Aorta (tissue), 5 donors: ENCODE measurements around the gene TMPO. TPM values are rescaled to one million over a fixed set of nuclear protein-coding genes. Genes with fewer than 3 reads are reported as not detected.
A peak's percentile ranks its signal among the peaks of the same experiment; 100 is the strongest.

Experiments
- ATAC-seq: fragments of 200-7000 bp; cut with Tn5 transposase; one replicate; pipeline ENCODE4 v1.9.1; 2022; ENCODE audit warnings: moderate library complexity; ENCODE audit not compliant: low FRiP score
- DNase-seq, 2 donors: peaks; one replicate each; pipeline ENCODE4 v3.0.0-alpha.2; 2020
- H3K27ac ChIP-seq, 2 donors: one replicate each; pipeline ENCODE4 v1.5.1; 2013; ENCODE audit warnings: low read length in 2 of 2, mild to moderate bottlenecking in 2 of 2, moderate library complexity in 2 of 2, control low read depth in 1 of 2, inconsistent platforms in 1 of 2, low read depth in 1 of 2
- H3K27me3 ChIP-seq, 2 donors: one replicate each; pipeline ENCODE4 v1.6.1; 2013; ENCODE audit warnings: control low read depth in 1 of 2, low read length in 1 of 2, mild to moderate bottlenecking in 1 of 2, moderate library complexity in 1 of 2; ENCODE audit not compliant: insufficient read depth in 2 of 2, control insufficient read depth in 1 of 2
- H3K36me3 ChIP-seq, 2 donors: one replicate each; pipeline ENCODE4 v1.6.1; 2013; ENCODE audit warnings: control low read depth in 1 of 2, low read length in 1 of 2, mild to moderate bottlenecking in 1 of 2; ENCODE audit not compliant: insufficient read depth in 2 of 2, control insufficient read depth in 1 of 2
- H3K4me1 ChIP-seq, 2 donors: one replicate each; pipeline ENCODE4 v1.6.1; 2013; ENCODE audit warnings: low read length in 2 of 2, control low read depth in 1 of 2, mild to moderate bottlenecking in 1 of 2, moderate library complexity in 1 of 2; ENCODE audit not compliant: insufficient read depth in 2 of 2, control insufficient read depth in 1 of 2
- H3K4me3 ChIP-seq, 2 donors: one replicate each; pipeline ENCODE4 v1.5.1; 2013; ENCODE audit warnings: low read length in 2 of 2, control low read depth in 1 of 2, mild to moderate bottlenecking in 1 of 2
- H3K9me3 ChIP-seq: one replicate; pipeline ENCODE4 v1.6.1; 2013; ENCODE audit warnings: mild to moderate bottlenecking, low read length; ENCODE audit not compliant: control insufficient read depth
- WGBS, 2 donors: extraction: QIAGEN DNeasy Blood & Tissue Kit; methylation state at CpG; one replicate each; pipeline ENCODE4 v1.1.7; 2013; 5-methylcytosine and 5-hydroxymethylcytosine counted together
- intact Hi-C, 2 donors: fragments of 100-400 bp; cut with DNase I; formaldehyde crosslinking; loops; one replicate each; pipeline versions ENCODE4 v1.14.2 to v1.15.0; 2022
- polyA plus RNA-seq, 2 donors: library from polyadenylated mRNA; stranded (reverse); fragments of 200-250 nt; gene quantifications; one replicate each; pipeline ENCODE4 v1.2.3, GENCODE V29; 2013
- total RNA-seq, 2 donors: library from RNA; stranded (reverse); fragmentation: NEBNext Ultra II Directional; extraction: Animal tissue kit (Norgen Biotek cat#: 25700); gene quantifications; one replicate each; pipeline ENCODE4 v1.2.1, GENCODE V29; 2021
- donor health status: healthy with polysubstance abuse.
- donor health status: Bipolar disorder and iron deficiency.
- donor health status: DM: no; HTN: no; CAD: no.
- donor health status: DM: no; HTN: no; CAD: no.
- donor health status: DM: yes; HTN: yes; CAD: no.

Gene TMPO
- total and polyA plus RNA-seq, 4 donors = 15.2 to 48.3 (median 25.7) TPM

DNA sequence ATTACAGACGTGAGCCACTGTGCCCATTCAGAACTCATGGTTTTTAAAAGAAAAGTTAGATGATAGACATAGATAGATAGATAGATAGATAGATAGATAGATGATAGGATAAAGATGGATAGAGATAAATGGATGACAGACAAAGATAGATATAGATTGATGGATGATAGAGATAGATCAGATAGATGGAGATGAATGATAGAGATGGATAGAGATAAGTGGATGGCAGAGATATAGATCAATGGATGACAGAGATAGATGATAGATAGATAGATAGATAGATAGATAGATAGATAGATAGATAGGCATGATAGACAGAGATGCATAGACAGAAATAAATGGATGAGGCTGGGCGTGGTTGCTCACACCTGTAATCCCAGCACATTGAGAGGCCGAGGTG lies 64.4 kb downstream of the TMPO start:
- Histone ChIP-seq H3K9me3 (no peaks in the 10 kb centered on the region), H3K27ac (no peak overlapping the region), H3K27me3 (no peaks in the 10 kb centered on the region), H3K4me3 (no peak overlapping the region), H3K36me3 (no peaks in the 10 kb centered on the region), H3K4me1 (no peaks in the 10 kb centered on the region)
- no peak for DNase-seq
- no peak for ATAC-seq
- intact Hi-C loops = no loop called here
- WGBS, 2 donors = 94% methylated on average over 3 of the region's 3 CpGs

DNA sequence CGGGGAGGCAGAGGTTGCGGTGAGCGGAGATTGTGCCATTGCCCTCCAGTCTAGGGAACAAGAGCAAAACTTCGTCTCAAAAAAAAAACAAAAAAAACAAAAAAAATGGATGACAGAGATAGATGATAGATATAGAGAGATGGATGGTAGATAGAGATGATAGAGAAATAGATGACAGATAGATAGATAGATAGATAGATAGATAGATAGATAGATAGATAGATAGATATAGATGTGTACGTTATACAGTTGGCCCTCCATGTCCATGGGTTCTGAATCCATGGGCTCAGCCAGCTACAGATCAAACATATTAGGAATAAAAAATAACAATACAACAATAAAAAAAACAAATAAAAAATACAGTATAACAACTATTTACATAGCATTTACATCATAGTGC lies 65.3 kb downstream of the TMPO start:
- intact Hi-C loops = no loop called here
- WGBS, 2 donors = 94% methylated on average over 5 of the region's 5 CpGs
- no peak overlapping the region for H3K4me3 ChIP-seq

DNA sequence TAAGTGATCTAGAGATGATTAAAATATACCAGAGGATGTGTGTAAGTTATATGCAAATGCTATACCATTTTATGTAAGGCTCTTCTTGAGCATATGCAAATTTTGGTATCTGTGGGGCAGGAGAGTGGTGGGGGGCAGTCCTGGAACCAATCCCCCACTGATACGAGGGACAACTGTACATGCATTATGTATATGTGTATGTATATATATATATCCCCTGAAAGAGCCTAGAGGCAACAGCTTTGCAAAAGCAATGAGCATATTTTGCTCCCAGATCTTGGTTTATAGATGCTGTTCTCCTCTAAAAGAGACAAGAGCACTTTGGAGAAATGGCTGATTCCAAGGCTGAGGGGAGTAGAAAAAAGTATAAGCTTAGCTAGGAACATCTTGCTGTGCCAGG lies 65.7 kb downstream of the TMPO start:
- no peaks in the 10 kb centered on the region for H3K9me3 ChIP-seq
- H3K27ac ChIP-seq = no peak overlapping the region
- 74 to 88% methylated on average over 1 of the region's 1 CpG for WGBS, 2 donors
- H3K4me3 ChIP-seq = no peak overlapping the region
- intact Hi-C loops = no loop called here
- ATAC-seq (no peak), DNase-seq (no peak)
- no peaks in the 10 kb centered on the region for H3K4me1 ChIP-seq
- H3K36me3 ChIP-seq = no peaks in the 10 kb centered on the region
- no peaks in the 10 kb centered on the region for H3K27me3 ChIP-seq

More for the DNA sequence above, 65.3 kb downstream of the TMPO start:
- H3K9me3 ChIP-seq = no peaks in the 10 kb centered on the region
- H3K27ac ChIP-seq = no peak overlapping the region
- H3K36me3 ChIP-seq = no peaks in the 10 kb centered on the region
- H3K4me1 ChIP-seq = no peaks in the 10 kb centered on the region
- ATAC-seq = no peak
- DNase-seq = no peak
- no peaks in the 10 kb centered on the region for H3K27me3 ChIP-seq

DNA sequence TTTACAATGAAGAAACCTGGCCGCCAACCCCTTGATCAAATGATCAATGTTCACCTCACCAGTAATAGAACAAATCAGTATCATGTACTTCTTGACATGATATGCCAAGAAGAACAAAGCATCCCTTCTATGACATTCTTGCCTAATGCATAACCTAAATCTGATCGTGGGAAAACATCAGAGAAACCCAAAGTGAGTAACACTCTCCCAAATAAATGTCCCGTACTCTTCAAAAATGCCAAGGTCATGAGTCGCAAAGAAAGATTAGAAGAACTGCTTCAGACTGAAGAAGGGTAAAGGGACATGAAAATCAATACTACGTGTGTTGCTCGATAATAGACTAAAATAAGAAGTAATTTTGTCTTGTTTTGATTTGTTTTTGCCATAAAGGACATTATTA lies 66.7 kb downstream of the TMPO start:
- Histone ChIP-seq H3K27me3 (no peaks in the 10 kb centered on the region), H3K36me3 (no peaks in the 10 kb centered on the region), H3K27ac (no peak overlapping the region), H3K9me3 (no peaks in the 10 kb centered on the region), H3K4me1 (no peaks in the 10 kb centered on the region), H3K4me3 (no peak overlapping the region)
- DNase-seq = no peak
- 69 to 76% methylated on average over 6 of the region's 6 CpGs for WGBS, 2 donors
- intact Hi-C loops = no loop called here
- ATAC-seq = no peak

DNA sequence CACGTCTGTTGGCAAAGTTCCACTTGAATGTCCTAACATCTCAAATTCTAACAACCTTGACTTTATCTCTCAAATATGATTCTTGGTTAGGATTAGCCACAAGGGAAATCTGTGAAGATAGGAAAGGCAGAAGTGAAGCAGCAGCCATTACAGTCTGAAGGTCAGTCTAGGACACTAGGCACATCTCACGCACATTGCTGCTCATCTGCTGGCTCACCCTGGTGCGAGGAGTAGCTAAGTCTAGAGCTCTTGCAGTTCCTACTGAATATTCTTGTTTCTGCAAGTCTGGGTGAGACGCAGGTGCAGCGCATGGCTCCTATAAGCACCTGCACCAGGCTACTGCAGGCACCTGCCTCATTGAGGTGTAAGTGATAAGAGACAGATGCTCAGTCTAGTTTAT lies 71.7 kb downstream of the TMPO start:
- H3K27ac ChIP-seq = no peak overlapping the region
- no peak overlapping the region for H3K4me3 ChIP-seq
- no peaks in the 10 kb centered on the region for H3K27me3 ChIP-seq
- H3K4me1 ChIP-seq = no peaks in the 10 kb centered on the region
- no peak for ATAC-seq
- no peaks in the 10 kb centered on the region for H3K36me3 ChIP-seq
- DNase-seq = no peak
- WGBS, 2 donors = 86 to 89% methylated on average over 5 of the region's 5 CpGs
- intact Hi-C loops = no loop called here
- no peaks in the 10 kb centered on the region for H3K9me3 ChIP-seq

DNA sequence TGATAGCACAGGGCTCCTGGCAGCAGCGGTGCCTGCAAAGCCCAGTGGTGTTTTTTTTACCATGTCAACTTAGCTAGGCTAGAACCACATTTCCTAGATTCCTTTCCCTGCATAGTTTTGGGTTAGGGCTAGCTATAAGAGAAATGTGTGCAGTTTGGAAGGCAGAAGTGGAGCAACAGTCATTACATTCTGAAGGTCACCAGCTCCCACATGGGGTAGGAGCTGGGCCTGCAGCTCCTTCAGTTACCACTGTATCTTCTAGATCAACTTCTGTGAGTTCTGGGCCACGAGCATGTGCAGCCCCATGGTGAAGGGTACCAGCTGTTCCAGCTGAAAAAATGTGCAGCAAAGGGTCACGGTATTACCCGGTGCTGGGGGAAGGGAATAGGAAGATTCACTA lies 75.8 kb downstream of the TMPO start:
- H3K4me3 ChIP-seq = no peak overlapping the region
- no peak for ATAC-seq
- DNase-seq = no peak
- H3K9me3 ChIP-seq = no peaks in the 10 kb centered on the region
- no peaks in the 10 kb centered on the region for H3K27me3 ChIP-seq
- no peaks in the 10 kb centered on the region for H3K36me3 ChIP-seq
- H3K4me1 ChIP-seq = no peaks in the 10 kb centered on the region
- H3K27ac ChIP-seq = no peak overlapping the region
- intact Hi-C loops = loop anchor here (5.0 to 10.0 kb wide), 2 partner anchors 54 to 174 kb away; partner anchors contain the start of genes APAF1 (in 1 of the 2) and IKBIP (in 1 of the 2)
- 63 to 66% methylated on average over 4 of the region's 4 CpGs for WGBS, 2 donors

DNA sequence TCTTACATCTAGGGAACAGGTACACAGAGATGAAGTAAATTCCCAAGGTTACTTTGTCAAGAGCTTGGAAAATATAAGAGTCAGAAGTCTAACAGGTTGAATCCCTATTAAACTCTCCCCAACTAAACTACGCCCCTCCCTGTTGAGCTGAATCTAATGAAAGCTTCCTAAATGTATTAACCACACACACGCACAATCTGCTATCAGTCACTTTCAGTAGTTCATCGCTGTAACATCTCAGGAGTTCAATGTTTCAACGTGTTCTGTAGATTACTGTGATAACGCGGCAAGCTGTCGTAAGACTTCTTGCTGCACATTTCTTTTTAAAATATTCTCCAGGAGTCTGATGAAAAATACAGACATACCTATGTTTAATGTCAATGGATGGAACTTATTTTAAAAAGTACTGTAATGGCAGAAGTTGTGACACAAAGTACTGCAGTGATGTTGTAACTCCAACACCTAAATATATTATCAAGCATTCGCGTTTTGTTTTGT lies 77.5 kb downstream of the TMPO start:
- Histone ChIP-seq H3K4me3 (peak overlapping the region; percentile 41 to 59), H3K36me3 (no peaks in the 10 kb centered on the region), H3K27me3 (no peaks in the 10 kb centered on the region), H3K27ac (peak overlapping the region in 1 of 2 donors; percentile 28), H3K9me3 (no peaks in the 10 kb centered on the region), H3K4me1 (no peaks in the 10 kb centered on the region)
- DNase-seq (no peak), ATAC-seq (no peak)
- WGBS, 2 donors = 42 to 55% methylated on average over 9 of the region's 9 CpGs
- intact Hi-C loops = loop anchor here (2.0 to 10.0 kb wide), 3 partner anchors 52 to 176 kb away; partner anchors contain the start of genes APAF1 (in 2 of the 2) and IKBIP (in 2 of the 2)

DNA sequence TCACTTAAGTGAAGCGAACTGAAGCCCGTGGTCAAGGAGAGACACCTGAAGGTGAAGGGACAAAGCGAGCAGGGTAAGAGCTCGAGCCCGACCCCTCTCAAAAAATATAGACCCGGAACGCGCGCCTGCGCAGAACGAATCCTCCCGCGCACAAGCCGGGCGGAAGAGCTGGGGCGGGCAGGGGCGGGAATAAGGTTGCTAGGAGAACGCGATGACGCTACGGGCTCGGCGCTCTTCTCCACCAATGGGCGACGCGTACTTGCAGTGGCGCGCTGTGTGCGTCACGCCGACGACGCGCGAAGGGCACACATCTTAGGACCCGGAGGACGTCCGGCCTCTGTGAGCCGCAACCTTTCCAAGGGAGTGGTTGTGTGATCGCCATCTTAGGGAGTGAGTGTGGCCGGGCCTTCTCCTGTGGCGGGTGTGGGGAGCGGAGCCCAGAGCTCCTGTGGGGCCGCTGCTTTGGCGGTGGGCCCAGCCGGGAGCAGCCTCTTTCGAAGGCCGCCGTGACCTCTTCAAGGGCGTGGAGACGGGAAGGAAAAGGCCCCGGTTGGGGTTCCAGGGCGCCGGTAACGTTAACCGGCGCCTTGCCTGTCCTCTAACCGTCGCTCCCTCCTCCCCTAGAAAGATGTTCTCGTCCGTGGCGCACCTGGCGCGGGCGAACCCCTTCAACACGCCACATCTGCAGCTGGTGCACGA lies 78.1 kb downstream of the TMPO start, which contains the start of gene SLC25A3:
TSS of gene SLC25A3 (plus strand) at position 336 of the 699 bp plus-strand sequence. CDS start at position 629, 293 bp downstream.
- ATAC-seq = peak; percentile 100
- Histone ChIP-seq H3K27me3 (no peaks in the 10 kb centered on the region), H3K36me3 (no peaks in the 10 kb centered on the region), H3K27ac (peak within 1 kb of the TSS; percentile 69 to 93), H3K4me1 (no peaks in the 10 kb centered on the region), H3K9me3 (no peaks in the 10 kb centered on the region), H3K4me3 (peak within 1 kb of the TSS; percentile 59 to 98)
- intact Hi-C loops = loop anchor here (2.0 to 10.0 kb wide), 3 partner anchors 51 to 176 kb away; partner anchors contain the start of genes APAF1 (in 2 of the 2) and IKBIP (in 2 of the 2)
- WGBS, 2 donors = 0% methylated on average over 63 to 67 of the region's 67 CpGs
- peak; percentile 98 for DNase-seq
